OCI-LY3 (cell line): ENCODE measurements around the gene SYDE1.

Experiments
- EZH2phosphoT487 ChIP-seq: fragments of 200-600 bp; shearing (Covaris generic); IDR thresholded peaks from 2 replicates; pipeline ENCODE4 v1.6.1; 2018; ENCODE audit warnings: antibody characterized with exemption, mixed run types, low read depth
- TF ChIP-seq, protein P1 (sequence below): fragments of 200-600, 300-600 bp; sonication (generic); IDR thresholded peaks from 2 replicates; pipeline ENCODE4 v1.5.1; 2014; ENCODE audit warnings: antibody characterized with exemption, low read length, low read depth

DNA sequence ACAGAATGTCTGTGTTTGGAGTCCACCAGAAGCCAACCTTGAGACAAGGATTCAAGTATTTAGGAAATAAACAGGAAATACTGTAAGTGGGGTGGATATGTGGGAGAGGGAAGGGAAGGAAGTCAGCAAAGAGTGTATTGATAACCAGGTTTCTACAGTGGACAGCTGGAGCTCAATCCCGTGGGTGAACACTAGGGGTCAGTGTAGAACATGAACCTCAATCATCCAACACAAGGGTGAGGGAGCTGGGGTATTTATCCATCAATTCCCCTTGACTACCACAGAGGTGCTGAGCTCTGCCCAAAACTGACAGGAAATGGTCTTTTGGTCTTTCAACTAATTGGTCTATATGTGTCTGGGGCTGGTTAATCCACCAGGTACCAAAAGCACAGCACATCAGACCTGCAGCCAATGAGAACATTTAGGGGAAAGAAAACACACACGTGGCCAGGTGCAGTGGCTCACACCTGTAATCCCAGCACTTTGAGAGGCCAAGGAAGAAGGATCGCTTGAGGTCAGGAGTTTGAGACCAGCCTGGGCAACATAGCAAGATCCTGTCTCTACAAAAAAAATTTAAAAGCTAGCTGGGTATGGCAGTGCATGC is 5.6 kb upstream of the SYDE1 start:
- TF ChIP-seq, protein P1, sequence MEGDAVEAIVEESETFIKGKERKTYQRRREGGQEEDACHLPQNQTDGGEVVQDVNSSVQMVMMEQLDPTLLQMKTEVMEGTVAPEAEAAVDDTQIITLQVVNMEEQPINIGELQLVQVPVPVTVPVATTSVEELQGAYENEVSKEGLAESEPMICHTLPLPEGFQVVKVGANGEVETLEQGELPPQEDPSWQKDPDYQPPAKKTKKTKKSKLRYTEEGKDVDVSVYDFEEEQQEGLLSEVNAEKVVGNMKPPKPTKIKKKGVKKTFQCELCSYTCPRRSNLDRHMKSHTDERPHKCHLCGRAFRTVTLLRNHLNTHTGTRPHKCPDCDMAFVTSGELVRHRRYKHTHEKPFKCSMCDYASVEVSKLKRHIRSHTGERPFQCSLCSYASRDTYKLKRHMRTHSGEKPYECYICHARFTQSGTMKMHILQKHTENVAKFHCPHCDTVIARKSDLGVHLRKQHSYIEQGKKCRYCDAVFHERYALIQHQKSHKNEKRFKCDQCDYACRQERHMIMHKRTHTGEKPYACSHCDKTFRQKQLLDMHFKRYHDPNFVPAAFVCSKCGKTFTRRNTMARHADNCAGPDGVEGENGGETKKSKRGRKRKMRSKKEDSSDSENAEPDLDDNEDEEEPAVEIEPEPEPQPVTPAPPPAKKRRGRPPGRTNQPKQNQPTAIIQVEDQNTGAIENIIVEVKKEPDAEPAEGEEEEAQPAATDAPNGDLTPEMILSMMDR = peak; percentile 83
- TF ChIP-seq EZH2phosphoT487 = no peak
